ENCODE measurements around the gene PRR20G. TPM values are rescaled to one million over a fixed set of nuclear protein-coding genes. Genes with fewer than 3 reads are reported as not detected.

PRR20G gene
- total and polyA plus RNA-seq, 2 donors (not counting 1 experiment from before 2014, with no cell fraction given): not detected

- Histone ChIP-seq H3K27me3 (ENCODE audit: control insufficient read depth, insufficient read depth, low read length) (no peaks in the 10 kb centered on the region), H3K36me3 (ENCODE audit: control insufficient read depth, insufficient read depth, low read length) (no peaks in the 10 kb centered on the region), H4K20me1 (ENCODE audit: control insufficient read depth, extremely low read depth, insufficient read depth, low read length) (no peaks in the 10 kb centered on the region), H3K9me3 (ENCODE audit: control insufficient read depth, insufficient read depth, low read depth, low read length) (no peaks in the 10 kb centered on the region), H3K9ac (ENCODE audit: insufficient read depth, low read length) (no peak overlapping the region), H3K27ac (ENCODE audit: insufficient read depth, low read length) (no peak overlapping the region), H3K4me2 (ENCODE audit: extremely low read depth, insufficient read depth, low read length) (no peak overlapping the region), H3K4me1 (ENCODE audit: control insufficient read depth, extremely low read depth, insufficient read depth, low read length) (no peaks in the 10 kb centered on the region), H3K79me2 (ENCODE audit: control insufficient read depth, insufficient read depth, low read length) (no peaks in the 10 kb centered on the region), H2AFZ (ENCODE audit: low read length) (no peak overlapping the region), H3K4me3 (replicated peaks in 1 of 4; ENCODE audit: control extremely low read depth in 1 of 4, insufficient read depth in 1 of 4, low read depth in 3 of 4, low read length in 4 of 4) (no peak overlapping the region)
- no peak for TF ChIP-seq EZH2 (IDR thresholded peaks at IDR 0.05; ENCODE audit: low read length, missing control alignments)
- no peak for TF ChIP-seq CTCF (conservative IDR thresholded peaks at IDR 0.05 in 1 of 2, IDR thresholded peaks at IDR 0.05 in 1 of 2; ENCODE audit: low read depth in 1 of 2, low read length in 2 of 2)
- DNase-seq (ENCODE audit: low read depth in 2 of 2): no peak
These were observed 31.7 kb downstream of the PRR20G start for GRCh38 chr3:127256138-127256537.

GRCh38 chr3:127255516-127255915, 32.3 kb downstream of the PRR20G start:
- DNase-seq (ENCODE audit: low read depth in 2 of 2): no peak
- no peak for TF ChIP-seq EZH2 (IDR thresholded peaks at IDR 0.05; ENCODE audit: low read length, missing control alignments)
- no peak for TF ChIP-seq CTCF (conservative IDR thresholded peaks at IDR 0.05 in 1 of 2, IDR thresholded peaks at IDR 0.05 in 1 of 2; ENCODE audit: low read depth in 1 of 2, low read length in 2 of 2)
- Histone ChIP-seq H2AFZ (ENCODE audit: low read length) (no peak overlapping the region), H3K4me1 (ENCODE audit: control insufficient read depth, extremely low read depth, insufficient read depth, low read length) (no peaks in the 10 kb centered on the region), H3K9ac (ENCODE audit: insufficient read depth, low read length) (no peak overlapping the region), H3K36me3 (ENCODE audit: control insufficient read depth, insufficient read depth, low read length) (no peaks in the 10 kb centered on the region), H3K4me3 (replicated peaks in 1 of 4; ENCODE audit: control extremely low read depth in 1 of 4, insufficient read depth in 1 of 4, low read depth in 3 of 4, low read length in 4 of 4) (no peak overlapping the region), H3K27ac (ENCODE audit: insufficient read depth, low read length) (no peak overlapping the region), H3K4me2 (ENCODE audit: extremely low read depth, insufficient read depth, low read length) (no peak overlapping the region), H4K20me1 (ENCODE audit: control insufficient read depth, extremely low read depth, insufficient read depth, low read length) (no peaks in the 10 kb centered on the region), H3K27me3 (ENCODE audit: control insufficient read depth, insufficient read depth, low read length) (no peaks in the 10 kb centered on the region), H3K9me3 (ENCODE audit: control insufficient read depth, insufficient read depth, low read depth, low read length) (no peaks in the 10 kb centered on the region), H3K79me2 (ENCODE audit: control insufficient read depth, insufficient read depth, low read length) (no peaks in the 10 kb centered on the region)

- Histone ChIP-seq H3K36me3 (ENCODE audit: control insufficient read depth, insufficient read depth, low read length) (no peaks in the 10 kb centered on the region), H3K27me3 (ENCODE audit: control insufficient read depth, insufficient read depth, low read length) (no peaks in the 10 kb centered on the region), H3K79me2 (ENCODE audit: control insufficient read depth, insufficient read depth, low read length) (no peaks in the 10 kb centered on the region), H3K4me3 (replicated peaks in 1 of 4; ENCODE audit: control extremely low read depth in 1 of 4, insufficient read depth in 1 of 4, low read depth in 3 of 4, low read length in 4 of 4) (no peak overlapping the region), H3K9me3 (ENCODE audit: control insufficient read depth, insufficient read depth, low read depth, low read length) (no peaks in the 10 kb centered on the region), H3K4me2 (ENCODE audit: extremely low read depth, insufficient read depth, low read length) (no peak overlapping the region), H4K20me1 (ENCODE audit: control insufficient read depth, extremely low read depth, insufficient read depth, low read length) (no peaks in the 10 kb centered on the region), H3K9ac (ENCODE audit: insufficient read depth, low read length) (no peak overlapping the region), H3K4me1 (ENCODE audit: control insufficient read depth, extremely low read depth, insufficient read depth, low read length) (no peaks in the 10 kb centered on the region), H3K27ac (ENCODE audit: insufficient read depth, low read length) (no peak overlapping the region), H2AFZ (ENCODE audit: low read length) (no peak overlapping the region)
- TF ChIP-seq CTCF (conservative IDR thresholded peaks at IDR 0.05 in 1 of 2, IDR thresholded peaks at IDR 0.05 in 1 of 2; ENCODE audit: low read depth in 1 of 2, low read length in 2 of 2) (peak in 1 of 2 donors; percentile 4), EZH2 (IDR thresholded peaks at IDR 0.05; ENCODE audit: low read length, missing control alignments) (no peak)
- DNase-seq (ENCODE audit: low read depth in 2 of 2): no peak
These were observed 33.1 kb downstream of the PRR20G start for GRCh38 chr3:127254730-127255129.

All from fibroblast of lung (primary cell).